HFF-Myc (cell line): ENCODE measurements around the gene SORL1-AS1.

Experiments used
- DNase-seq: peaks from one replicate; pipeline ENCODE4 v3.0.0-alpha.2; 2011; ENCODE audit warnings: low read depth; ENCODE audit errors: extremely low read depth
- H3K4me3 ChIP-seq: replicated peaks from 2 replicates; pipeline ENCODE4 v1.5.1; 2011; ENCODE audit warnings: low read depth, mild to moderate bottlenecking, control low read depth, low read length
- CTCF ChIP-seq: IDR thresholded peaks from 2 replicates; pipeline ENCODE4 v1.5.1; 2012; ENCODE audit warnings: mild to moderate bottlenecking, low read depth, low read length, control low read depth; ENCODE audit errors: missing control alignments

The SORL1-AS1 gene

DNA sequence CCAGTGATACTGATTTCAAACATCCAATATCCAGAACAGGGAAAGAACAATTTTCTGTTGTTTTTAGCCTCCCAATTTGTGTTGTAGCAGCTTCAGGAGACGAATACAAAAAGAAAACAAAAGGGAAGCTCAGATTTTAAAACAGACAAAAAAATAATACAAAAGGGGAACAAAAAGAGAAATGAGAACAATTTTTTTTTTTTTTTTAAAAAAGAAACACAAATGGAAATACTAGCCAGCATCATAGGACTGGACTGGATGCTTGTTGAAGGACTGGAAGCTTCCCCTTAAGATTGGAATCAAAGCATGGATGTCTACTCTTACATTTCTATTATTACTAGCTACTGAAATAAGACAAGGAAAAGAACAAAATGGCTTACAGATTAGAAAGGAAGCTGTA lies 47.1 kb downstream of the SORL1-AS1 start:
- H3K4me3 ChIP-seq = no peak overlapping the region
- no peak for TF ChIP-seq CTCF
- DNase-seq = no peak

DNA sequence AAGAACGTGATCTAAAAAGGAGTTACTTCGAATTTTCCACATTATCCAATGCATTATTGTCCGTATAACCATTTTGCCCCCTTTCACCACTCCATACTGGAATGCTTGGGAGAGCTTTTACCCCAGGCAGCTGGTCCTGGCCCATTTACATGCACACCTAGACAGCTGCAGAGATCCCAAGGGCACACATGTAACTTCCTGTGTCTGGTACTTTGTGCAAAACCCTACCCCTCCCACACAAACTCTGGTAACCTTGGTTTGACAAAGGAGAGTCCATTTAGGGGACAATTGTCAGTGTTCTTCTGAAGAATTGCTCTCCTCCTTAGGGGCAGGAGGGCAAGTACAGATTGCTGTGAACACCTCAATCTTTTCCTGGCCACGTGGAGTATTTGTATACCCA lies 58.0 kb downstream of the SORL1-AS1 start:
- no peak for TF ChIP-seq CTCF
- H3K4me3 ChIP-seq = no peak overlapping the region
- DNase-seq = no peak

- no peak overlapping the region for H3K4me3 ChIP-seq
- TF ChIP-seq CTCF = no peak
Measured at GRCh38 chr11:121393855-121394254, 58.9 kb downstream of the SORL1-AS1 start.

GRCh38 chr11:121391914-121392313 lies 60.9 kb downstream of the SORL1-AS1 start:
- no peak overlapping the region for H3K4me3 ChIP-seq
- no peak for DNase-seq
- TF ChIP-seq CTCF = no peak

More at GRCh38 chr11:121393855-121394254, 58.9 kb downstream of the SORL1-AS1 start:
- DNase-seq = no peak

DNA sequence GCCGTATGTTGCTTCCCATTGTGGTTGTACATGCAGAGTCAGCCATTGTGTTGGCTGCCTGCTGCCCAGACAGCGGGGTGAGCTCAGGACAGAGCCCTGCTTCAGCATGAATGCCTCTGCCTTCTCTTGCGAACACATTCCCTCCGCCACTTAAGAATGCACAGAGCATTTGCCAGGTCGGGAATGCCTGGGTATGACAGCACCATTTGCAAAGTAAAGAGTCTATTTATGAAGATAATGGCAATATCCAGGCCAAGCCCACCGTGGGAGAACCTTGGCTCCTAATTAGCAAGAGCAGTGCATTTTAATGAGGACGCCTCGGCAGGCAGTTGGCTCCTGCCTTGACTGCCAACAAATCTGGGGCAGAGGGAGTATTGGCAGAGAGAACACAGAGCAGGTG lies 63.1 kb downstream of the SORL1-AS1 start:
- no peak for DNase-seq
- no peak for TF ChIP-seq CTCF
- no peak overlapping the region for H3K4me3 ChIP-seq
